GM19452 (cell line): ENCODE data around the gene EEF1G.
"Not testable (repeated sequence)": the region's sequence is repeated elsewhere in the genome, so short reads cannot be mapped to it uniquely, and the experiment has no call there.

Source experiments
- ATAC-seq: cut with Tn5 transposase; IDR thresholded peaks from one replicate; pipeline ENCODE4 v1.9.1; 2021; ENCODE audit not compliant: unreplicated experiment

Gene EEF1G

DNA sequence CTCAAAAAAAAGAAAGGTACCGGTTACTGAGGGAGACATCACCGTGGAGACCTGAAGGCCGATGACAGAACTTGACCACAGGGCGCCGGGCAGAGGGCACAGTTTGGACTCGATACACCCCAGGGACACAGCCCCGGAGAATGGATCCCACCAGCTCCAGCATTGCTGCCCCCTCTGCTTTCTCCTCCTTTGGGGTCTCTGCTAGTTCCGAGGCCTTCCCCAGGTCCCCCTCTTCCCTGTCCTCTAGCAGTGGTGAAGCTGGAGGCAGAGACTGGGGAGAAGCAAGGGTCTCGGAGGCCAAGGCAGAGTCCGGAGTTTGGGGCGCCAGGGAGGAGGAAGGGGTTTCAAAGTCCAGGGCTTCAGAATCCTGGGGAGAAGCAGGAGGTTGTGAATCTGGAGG is 4.8 kb upstream of the EEF1G start:
- no peak for ATAC-seq

DNA sequence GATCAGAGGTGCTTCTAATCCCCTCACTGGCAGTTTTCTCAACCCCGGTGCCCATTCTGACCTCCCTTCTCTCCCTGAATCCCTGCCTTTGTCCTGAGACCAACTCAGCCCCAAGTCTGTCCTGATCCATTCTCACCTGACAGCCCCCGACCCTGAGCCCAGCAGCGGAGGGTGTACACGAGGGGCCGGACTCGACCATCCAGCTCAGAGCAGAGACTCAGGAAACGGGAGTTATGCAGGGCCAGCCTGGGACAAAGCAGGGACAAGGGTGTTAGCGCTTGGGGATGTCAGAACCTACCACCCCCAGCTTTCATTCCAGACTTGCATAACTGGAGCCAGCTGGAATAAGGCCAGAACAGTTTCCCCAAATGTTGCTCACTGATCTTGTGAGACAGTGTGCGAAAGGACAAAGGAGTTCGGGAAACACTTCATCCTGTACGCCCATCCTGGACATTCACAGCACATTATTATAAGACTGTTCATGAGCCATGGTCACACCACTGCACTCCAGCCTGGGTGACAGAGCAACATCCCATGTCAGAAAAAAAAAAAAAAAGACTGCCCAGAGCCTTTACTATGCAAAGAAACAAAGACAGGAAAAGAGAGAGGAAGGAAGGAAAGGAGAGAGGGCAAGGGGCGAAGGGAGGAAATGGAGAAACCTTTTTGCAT is 3.5 kb upstream of the EEF1G start:
- ATAC-seq = no peak

DNA sequence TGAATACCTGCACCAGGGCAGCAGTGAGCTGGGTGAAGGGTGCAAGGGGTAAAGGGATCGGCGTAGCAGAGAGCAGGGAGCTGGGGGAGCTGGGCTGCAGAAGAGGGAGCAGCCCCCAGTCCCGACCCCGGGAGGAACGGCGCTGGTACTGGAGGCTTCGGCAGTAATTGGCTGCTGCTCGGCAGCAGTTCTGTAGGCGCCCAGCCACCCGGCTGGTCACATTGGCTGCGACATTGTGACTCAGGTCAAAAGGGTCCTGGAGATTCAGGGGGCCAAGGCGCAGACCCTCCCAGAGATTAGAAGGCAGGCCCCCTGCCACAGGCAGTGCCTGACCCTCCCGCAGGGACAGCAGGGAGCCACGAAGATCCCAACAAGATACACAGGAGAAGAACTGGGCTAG is 2.1 kb upstream of the EEF1G start:
- ATAC-seq = no peak

DNA sequence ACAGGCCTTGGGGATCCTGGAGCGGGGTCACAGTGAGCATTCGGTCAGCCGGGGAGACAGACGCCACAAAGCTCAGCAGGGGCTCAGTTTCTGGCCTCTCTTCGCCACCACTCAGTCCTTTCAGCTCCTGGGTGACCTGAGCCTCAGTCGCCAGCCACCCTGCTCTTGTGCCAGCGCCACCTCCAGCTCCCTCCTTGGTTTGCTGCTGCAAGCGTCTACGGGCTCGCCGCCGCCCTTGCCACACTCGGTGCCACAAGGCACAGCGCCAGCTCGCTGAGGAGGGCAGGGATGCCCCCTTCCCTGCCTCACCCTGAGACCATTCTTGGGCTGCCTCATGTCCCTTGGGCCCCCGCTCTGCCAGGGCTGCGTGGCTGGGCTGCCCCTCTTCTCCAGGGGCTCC is 1.5 kb upstream of the EEF1G start:
- ATAC-seq = no peak

DNA sequence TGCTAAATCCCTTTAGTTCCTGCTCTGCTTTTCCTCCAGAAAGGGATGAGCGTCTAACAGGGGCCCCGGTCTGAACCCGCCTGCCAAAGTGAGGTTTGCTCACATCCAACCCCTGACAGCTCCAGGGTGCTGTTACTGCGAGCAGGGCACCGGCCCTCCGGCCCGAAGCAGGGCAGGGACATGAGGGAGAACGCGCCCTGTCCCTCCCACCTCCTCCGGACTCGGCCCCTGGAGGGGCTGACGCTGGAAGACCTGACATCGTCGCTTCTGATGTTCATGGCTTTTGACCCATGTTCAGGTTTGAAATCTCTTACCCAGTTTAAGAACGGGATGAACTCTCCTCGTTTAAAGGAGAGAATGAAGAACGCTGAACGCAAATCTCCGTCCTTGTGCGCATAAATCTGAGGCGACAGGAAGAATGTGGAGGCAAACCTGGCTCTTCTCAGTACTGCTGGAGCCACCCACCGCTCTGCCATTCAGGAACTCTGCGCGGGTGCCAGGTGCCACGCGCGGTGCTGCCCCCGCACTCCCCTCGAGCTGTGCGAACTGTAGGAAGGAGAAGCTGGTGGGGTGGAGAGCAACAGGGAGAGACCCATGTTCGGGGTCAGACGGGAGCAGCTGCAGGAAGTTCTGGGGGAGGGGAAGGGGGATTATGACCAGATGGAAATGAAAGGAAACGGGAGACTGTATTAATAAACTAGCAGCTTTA is 826 bp upstream of the EEF1G start:
- peak; percentile 5 for ATAC-seq

DNA sequence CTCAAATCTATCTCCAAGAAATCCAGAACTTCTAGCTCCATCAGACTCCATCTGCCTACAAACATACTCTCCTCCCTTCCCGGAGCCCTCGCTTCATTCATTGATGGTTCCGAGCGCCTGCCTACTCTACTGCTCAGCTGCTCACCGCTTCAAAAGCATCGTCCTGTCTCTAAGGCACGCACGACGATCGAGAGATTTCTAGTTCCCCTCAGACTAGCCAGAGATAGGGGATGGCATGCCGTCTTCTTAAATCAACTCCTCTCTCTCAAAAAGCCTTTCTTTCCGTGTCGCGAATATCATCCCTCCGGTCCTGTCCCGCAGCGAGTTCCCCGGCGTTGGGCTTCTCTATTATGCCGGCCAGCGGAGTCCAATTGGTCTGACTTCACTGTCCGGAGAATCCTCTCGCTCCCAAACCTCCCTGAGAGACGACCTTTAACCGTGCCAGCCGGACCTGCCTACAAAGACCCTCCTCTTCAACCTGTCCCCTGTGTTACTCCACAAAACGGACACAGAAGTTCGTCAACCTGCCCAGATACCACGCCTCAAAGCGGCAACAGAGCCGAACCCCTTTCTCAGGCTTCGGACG is 592 bp downstream of the EEF1G start:
- no peak for ATAC-seq

DNA sequence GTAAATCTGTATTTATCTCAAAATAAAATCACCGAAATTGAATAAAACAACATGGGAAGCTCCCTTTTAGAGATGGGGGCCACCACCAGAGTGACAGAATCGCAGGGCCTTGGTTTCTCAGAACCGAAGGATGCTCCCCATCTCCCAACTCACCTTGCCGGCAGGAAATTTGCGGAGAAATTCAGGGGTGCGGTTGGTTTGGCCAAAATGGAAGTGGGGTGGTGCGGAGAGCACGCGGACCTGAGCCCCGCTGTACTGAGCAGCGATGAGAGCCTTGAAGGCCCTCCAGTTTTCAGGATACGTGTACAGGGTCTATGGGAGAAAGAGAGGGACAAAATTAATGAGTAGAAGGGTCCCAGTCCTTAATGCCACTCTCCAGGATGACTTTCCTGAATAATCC is 1.3 kb downstream of the EEF1G start:
- no peak for ATAC-seq

DNA sequence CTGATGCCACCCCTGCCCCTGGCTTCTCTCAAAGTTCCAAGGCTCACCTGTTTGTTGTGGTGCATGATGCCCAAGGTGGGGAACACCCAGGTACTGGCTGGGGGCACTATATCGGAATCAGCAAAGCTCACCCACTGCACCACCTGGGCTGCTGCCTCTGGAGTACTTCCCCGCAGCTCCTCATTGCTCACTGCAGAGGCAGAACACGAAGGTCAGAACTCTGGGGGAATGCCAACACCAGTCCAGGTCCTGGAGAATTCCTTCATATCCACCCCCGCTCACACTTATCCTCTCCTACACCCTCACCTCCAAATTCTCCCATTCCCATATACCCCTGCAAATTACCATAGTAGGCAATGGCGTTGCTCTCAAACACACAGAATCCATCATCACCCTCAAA is 2.2 kb downstream of the EEF1G start:
- ATAC-seq = not testable (repeated sequence)

DNA sequence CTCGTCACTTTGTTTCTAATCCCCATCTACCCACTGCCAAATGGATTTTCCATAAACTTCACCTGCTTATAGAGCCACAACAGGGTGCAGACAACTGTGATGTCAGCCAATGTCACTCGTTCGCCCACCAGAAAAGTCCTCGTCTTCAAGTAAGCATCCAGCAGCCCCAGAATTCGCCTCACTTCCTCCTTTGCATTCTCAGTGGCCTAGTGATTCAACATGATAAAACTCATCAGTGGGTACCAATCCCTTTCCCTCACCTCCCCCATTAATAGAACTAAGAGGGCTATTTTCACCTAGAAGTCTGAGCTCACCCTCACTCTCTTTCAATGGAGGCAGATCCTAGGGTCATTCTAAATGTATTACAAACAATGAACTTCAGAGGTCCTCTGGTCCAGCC is 2.8 kb downstream of the EEF1G start:
- ATAC-seq = not testable (repeated sequence)

DNA sequence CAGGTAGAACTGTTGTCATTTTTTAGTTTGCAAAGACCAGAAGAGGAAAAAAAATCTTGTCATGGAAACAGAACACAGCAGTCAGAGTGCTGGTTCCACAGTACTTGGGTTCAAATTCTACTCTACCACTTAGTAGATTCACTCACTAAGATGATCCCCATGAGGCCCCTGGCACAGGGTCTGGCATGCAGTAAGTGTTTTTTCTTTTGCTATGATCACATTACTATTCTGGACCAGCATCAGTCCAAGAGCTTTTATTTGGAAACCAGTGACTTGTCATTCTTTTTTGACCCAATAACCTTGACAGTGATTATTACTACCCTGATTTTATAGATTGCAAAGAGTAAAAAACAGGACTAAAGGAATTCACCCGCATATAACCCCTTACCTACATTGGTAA is 4.1 kb downstream of the EEF1G start:
- no peak for ATAC-seq

DNA sequence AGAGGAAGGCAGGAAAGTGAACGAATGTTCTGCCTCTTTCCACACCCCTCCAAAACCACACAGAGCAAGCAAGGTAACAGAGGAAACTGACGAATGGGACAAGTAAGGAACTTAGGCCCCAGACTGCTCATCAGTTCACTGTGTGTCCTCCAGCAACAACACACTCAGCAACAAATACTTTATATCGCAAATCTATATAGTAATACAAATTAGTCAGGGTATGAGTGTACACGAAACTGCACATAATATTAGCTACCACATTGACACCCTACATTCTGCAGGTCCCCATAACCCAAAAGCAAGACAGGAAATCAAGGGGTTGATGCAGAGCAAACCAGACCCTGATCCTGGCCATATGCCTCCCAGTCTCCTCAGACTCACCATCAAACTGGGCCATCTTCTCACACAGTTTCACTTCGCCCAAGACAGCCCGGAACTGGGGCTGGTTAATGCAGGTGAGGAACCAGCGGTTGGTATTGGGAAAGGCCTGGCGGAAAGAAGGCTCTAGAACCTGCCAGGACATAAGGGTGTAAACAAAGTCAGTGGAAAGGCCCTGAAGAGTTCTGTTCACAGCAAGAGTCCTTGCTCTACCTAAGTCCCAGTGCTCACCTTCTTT is 6.6 kb downstream of the EEF1G start:
- ATAC-seq = no peak

DNA sequence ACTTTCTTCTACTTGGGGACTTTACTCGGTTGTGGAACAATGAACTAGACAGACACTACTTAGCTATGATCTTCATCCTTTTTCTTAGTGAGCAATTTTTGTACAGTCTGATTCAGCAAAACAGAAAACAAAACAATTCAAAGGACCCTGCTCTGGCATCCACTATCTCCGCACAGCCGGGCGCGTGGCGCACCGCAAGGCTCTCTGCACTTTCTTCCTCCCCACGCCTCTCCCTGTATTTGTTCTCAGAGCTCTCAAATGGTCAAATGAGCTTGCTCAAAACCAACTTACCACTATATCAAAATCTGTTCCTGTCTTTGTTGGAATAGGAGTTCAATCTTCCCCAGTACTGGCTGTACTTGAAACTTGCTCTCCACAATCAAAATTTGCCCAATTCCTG is 7.4 kb downstream of the EEF1G start:
- no peak for ATAC-seq

DNA sequence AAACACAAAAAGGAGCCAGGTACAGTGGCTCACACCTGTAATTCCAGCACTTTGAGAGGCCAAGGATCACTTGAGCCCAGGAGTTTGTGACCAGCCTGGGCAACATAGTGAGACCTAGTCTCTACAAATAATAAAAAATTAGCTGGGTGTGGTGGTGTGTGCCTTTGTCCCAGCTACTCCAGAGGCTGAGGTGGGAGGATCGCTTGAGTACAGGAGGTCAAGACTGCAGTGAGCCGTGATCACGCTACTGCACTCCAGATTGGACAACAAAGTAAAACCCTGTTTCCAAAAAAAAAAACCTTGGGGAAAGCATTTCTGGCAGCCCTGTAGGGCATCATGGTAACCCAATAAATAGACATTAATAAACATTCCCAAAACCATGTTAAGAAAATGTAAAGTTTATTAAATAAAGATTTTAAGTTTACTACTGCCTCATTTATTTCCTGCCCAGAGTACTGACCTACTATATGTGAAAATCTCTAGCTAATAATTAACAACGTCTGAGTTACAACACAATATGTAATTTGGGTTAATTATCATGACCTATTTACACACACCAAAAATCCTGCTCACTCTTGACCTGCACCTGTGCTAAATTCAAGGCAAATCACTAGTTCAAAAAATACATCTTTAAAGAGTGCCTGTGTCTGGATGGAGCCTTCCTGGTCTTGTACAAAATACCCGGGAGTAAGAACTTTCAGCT is 8.4 kb downstream of the EEF1G start:
- ATAC-seq = no peak

DNA sequence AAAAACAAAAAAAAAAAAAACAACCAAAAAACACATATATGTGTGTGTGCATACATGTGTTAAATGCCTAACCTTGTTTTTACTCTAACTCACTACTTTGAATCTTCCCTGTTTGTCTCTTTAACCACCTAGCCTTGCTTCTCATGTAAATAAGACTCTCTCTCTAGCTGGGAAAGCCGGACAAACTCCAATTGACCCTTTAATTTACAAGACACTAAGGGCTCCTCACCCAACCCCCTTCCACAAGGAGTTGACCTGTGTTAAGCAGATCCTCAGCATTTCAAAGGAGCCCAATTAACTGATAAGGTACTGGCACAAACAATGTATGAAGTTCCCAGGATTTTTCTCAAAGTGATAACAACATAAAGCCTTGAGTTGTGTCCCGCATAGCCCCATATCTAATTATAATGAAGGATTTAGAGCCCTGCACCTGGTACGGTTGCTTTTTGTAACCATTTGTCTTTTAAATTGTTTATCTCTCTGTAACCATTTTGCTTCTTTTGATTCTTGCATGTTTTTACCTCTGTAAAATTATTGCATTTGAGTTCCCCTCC is 11.9 kb downstream of the EEF1G start:
- not testable (repeated sequence) for ATAC-seq

DNA sequence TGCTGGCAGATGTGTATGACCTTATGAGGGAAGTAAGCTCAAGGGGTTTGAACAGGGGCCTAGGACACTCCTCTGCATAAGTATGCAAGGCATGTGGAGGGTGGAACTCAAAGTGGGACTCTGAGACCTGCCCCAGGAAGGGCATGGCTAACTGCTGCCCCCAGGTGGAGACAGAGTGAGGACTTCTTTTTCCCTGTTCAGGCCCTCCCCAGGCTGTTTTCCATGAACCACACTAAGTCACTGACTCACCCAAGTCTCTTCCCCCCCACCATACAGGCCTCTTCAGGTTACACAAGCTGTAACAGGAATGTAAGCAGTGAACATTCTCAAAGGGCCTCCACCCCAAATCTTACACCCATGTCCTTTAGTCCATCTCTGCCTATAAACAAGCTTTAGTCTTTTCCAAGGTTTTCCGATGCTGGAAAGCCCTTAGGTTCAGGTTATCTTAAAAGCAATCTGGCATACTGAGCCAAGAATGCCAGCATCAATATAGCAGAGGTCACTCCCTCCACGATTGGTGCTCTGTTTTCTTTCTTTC is 13.1 kb downstream of the EEF1G start:
- ATAC-seq = no peak

DNA sequence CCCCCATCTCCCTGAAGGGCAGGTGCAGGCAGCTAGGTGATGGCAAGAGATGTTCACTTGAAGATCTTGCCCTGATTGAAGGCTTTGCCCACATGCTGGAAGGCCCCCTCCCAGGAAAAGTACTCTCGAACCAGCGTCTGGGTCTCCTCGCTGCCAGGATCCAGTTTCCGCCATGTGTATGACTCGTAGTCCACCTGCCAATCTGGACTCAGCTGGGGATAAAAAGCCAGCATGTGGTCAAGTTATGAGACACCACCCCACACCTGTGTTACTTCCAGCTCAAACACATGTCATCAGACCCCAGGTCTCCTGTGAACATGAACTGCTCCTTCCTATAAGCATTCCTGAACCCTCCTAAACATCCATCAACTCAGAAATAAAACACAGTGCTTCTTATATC is 14.1 kb downstream of the EEF1G start:
- ATAC-seq = not testable (repeated sequence)

DNA sequence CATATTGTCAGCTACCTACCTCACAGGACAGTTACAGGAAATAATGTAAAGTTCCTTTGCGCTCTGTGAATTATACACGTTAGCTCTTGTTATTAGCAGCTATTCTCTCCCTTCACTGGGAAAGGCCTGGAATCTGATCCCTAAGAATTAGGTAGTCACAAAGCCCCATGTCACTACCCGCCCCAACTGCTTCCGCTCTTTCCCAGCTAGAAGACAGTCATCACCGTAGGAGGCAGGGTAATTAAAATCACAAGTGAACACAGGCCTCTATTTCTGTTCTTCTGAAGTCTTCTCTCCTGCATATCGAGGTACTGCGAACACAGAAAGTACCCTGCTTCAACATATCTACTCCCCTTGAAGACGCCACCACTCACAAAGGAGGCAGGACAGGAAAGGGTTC is 14.5 kb downstream of the EEF1G start:
- no peak for ATAC-seq

DNA sequence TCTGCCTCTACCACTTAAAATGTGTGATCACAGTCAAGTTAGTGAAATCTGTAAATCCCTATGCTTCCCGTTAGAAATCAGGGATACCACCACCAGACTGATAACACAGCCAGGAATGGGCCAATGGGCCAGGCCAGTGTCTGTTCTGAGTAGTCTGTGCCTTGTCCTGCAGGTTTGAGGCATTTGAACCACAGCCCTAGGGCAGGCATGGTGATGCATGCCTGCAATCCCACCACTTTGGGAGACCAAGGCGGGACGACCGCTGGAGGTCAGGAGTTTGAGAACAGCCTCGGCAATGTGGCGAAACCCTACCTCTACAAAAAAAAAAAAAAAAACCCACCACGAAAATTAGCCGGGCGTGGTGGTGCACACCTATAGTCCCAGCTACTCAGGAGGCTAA is 15.0 kb downstream of the EEF1G start:
- ATAC-seq = no peak

DNA sequence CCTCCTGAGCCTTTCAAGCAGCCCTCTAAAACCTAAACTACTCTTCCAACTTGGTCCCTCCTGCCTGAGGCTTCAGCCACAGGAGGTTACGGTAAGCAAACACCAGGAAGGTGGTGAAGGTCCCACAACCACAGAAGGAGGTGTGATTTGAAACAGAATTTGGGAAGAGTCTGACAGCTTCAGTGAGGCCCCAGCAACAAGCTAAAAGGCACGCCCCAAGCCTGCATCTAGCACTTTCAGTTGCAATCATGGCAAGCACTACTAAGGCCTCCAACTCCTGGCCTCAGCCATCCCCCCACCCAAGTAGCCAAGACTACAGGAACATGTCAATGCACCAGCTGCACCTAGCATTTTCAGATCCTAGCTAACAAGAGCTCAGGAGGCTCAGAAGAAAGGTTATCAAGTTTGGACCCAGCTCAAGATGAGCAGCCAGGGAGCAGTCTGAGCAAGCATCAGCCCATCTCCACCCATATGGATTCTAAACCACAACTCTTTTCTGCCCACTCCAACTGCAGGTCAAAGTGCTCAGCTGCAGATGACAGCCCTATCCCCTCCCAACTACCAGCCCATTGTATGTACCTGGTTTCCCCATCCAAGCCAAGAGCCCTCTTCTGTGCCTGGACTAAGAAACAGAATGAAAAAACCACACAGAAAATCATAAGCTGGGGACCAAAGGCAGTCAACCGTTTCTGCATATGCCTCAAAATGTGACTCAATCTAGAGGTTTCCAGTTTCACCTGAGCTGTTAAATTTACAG is 16.6 kb downstream of the EEF1G start:
- peak; percentile 35 for ATAC-seq
